ENCODE measurements around the gene HPSE. TPM values are rescaled to one million over a fixed set of nuclear protein-coding genes. Genes with fewer than 3 reads are reported as not detected.

HPSE gene
- 2.7 and 3.8 TPM in 2 replicates for total RNA-seq

GRCh38 chr4:83334425-83335241 lies at the start of gene HPSE:
HPSE (minus strand) TSS chr4:83334848; CDS start chr4:83334782, 66 bp downstream.
- DNase-seq (ENCODE audit: low read depth): peak; percentile 72

- DNase-seq (ENCODE audit: low read depth): no peak
Observed at GRCh38 chr4:83382850-83383249, 48.2 kb upstream of the HPSE start.

- no peak for DNase-seq (ENCODE audit: low read depth)
Observed at GRCh38 chr4:83381173-83381572, 46.5 kb upstream of the HPSE start.

DNA sequence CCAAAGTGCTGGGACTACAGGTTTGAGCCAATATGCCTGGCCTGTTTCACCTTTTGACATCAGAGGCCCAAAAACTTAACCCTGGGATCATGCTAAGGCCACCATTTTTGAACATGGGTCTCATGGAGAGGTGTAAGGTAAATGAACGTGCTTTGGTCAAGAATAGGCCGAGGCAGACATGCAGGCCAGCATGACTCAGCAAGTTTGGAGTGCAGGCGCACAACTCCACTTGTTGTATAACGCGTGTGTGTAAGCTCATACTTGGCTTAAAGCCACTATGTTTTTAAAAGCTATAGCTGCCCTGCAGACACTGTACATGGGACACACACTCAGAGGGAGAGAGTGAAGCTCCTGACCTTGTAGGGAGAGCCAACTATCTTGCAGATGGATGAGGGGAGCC lies 43.8 kb upstream of the HPSE start:
- no peak for DNase-seq (ENCODE audit: low read depth)

GRCh38 chr4:83372931-83373330 lies 38.3 kb upstream of the HPSE start:
- no peak for DNase-seq (ENCODE audit: low read depth)

DNA sequence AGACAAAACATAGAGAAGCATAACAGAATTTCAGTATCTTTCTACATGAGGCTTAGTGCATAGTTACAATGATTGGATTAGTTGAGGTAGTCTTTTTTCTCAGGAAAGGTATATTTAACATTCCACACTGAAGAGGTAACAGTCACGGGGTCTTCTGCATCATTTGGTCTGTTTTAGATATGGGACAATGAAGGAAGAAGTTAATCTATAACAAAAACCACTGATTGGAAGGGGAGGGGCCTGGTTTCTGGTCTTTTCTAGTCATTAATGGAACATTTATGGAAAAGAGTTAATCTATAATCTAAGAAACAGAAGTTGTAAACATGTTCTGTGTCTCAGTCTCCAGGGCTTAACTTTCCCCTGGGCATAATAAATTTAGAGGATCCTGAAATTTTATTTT lies 37.3 kb upstream of the HPSE start:
- DNase-seq (ENCODE audit: low read depth): peak; percentile 90

DNA sequence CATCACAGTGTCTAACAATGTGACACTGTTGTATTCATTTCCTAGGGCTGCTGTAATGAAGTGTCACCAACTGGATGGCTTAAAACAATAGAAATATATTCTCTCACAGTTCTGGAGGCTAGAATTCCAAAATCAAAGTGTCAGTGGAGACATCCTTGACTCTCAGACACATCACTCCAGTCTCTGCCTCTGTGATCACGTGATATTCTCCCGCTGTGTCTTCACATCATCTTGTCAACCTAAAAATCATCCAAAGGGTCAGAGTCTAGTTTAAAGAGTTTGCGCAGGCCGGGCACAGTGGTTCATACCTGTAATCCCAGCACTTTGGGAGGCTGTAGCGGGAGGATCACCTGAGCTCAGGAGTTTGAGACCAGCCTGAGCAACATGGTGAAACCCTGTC lies 36.6 kb upstream of the HPSE start:
- DNase-seq (ENCODE audit: low read depth): no peak

GRCh38 chr4:83370640-83370906 lies 35.9 kb upstream of the HPSE start:
- peak; percentile 68 for DNase-seq (ENCODE audit: low read depth)

GRCh38 chr4:83369831-83370639 lies 35.4 kb upstream of the HPSE start:
- peak; percentile 41 for DNase-seq (ENCODE audit: low read depth)

DNA sequence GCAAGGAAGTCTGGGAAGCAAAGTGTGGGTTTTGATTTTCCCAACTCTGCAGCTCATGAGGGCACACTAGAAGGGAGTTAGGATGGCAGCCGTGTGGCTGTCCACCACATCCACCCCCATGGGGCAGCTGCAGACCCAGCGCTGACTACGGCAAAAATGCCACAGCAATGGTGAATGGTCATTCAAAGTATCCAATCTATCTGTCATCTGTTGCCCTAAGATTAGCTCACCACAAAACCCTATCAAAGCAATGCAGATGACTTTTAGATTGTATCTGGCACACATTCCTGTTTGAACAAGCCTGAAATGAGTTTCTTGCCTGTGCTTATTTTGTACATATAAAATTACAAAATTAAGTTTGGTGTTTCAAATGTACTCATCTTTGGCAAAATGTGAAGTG lies 29.7 kb upstream of the HPSE start:
- DNase-seq (ENCODE audit: low read depth): no peak

GRCh38 chr4:83362492-83363329 lies 28.1 kb upstream of the HPSE start:
- peak; percentile 53 for DNase-seq (ENCODE audit: low read depth)

- DNase-seq (ENCODE audit: low read depth): no peak
Observed at GRCh38 chr4:83361416-83362103, 26.9 kb upstream of the HPSE start.

DNA sequence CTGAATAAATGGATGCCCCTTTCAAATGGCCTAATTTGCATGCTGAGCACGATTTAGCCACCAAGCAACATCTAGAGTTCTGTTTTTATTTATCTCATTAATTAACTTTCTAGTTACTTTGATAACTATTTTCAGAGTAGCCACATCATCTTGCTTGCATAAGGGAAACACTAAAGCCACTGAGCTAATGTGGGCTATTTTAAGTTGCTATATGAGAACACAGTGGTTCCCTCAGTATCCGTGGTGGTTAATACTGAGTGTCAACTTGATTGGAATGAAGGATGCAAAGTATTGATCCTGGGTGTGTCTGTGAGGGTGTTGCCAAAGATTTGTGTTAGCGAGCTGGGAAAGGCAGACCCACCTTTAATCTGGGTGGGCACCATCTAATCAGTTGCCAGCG lies 25.4 kb upstream of the HPSE start:
- no peak for DNase-seq (ENCODE audit: low read depth)

DNA sequence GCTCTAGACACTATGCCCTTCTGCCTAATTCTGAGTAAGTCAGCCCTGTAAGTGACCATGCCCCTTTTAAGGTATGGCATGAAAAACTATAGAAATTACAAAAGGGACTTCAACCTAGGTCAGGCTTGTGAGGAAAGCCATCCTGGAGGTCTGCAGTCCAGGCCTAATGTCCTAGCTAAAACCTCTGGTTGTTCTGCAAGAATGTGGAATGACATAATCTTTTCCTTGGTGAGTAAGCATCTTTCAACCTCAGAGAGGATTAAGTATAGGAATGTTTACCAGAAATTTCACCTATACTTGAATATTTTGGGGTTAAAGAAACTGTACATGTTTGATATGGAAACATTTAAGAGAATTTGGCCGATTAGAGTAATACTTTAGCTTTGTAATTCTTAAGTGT lies 23.8 kb upstream of the HPSE start:
- peak; percentile 88 for DNase-seq (ENCODE audit: low read depth)

GRCh38 chr4:83356899-83357661 lies 22.4 kb upstream of the HPSE start:
- DNase-seq (ENCODE audit: low read depth): peak; percentile 94

DNA sequence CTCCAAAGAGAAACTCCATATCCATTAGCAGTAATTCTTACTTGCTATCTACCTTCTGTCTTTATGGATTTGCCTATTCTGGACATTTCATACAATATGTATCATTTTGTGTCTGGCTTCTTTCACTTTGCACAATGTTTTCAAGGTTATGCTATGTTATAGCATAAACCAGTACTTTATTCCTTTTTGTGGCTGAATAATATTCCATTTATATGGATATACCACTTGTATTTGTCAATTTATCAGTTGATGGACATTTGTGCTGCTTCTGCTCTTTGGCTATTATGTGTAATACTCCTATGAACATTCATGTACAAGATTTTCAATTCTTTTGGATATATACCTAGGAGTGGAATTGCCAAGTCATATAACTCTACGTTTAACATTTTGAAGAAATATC lies 18.9 kb upstream of the HPSE start:
- DNase-seq (ENCODE audit: low read depth): no peak

GRCh38 chr4:83348074-83348473 lies 13.4 kb upstream of the HPSE start:
- no peak for DNase-seq (ENCODE audit: low read depth)

DNA sequence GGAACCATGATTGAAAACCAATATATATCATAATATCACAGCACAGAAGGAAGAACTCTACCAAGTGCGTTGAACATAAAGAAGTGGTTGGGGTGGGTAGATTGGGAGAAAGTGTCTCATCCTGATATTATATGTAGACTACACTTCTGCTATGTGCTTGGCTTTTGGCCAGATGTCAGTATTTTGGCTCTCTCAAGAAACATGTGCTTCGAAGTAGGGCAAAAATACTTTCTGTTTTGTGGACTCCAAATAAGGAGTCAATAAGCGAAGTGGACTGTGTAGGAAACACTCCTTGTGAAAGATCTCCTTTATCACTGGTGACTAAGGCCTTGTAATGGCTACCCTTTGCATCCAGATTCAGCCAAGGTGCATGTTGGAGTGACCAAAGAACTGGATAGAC lies 7.8 kb upstream of the HPSE start:
- no peak for DNase-seq (ENCODE audit: low read depth)

DNA sequence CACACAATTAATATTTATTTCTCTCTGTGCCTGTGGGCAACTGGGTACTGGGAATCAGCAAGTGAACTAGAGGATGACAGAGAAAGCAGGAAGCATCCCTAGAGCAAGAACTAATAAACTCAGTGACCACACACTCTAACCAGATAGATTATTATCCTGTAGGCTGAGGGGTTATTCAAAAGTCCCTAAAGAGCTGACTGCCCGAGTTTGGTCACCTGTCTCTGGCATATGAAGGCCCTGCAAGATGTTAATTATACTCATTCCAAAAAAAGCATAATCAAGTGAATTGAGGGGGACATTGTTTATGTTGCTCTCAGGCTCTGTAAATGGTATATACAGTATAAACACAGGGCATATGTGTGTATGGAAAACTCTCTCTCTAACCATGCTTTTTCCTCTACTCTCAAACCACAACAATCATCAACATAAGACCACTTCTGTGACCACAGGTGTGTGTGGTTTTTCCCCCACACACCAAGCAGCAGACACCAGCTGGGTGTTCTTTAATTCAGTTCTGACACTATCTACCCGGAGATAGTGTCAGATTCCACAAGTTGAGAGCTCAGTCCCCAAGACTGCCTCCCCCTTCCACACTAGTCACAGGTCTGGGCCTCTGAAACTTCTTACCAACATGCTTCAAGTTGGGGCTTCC lies 6.2 kb upstream of the HPSE start:
- no peak for DNase-seq (ENCODE audit: low read depth)

GRCh38 chr4:83339573-83339972 lies 4.9 kb upstream of the HPSE start:
- no peak for DNase-seq (ENCODE audit: low read depth)

DNA sequence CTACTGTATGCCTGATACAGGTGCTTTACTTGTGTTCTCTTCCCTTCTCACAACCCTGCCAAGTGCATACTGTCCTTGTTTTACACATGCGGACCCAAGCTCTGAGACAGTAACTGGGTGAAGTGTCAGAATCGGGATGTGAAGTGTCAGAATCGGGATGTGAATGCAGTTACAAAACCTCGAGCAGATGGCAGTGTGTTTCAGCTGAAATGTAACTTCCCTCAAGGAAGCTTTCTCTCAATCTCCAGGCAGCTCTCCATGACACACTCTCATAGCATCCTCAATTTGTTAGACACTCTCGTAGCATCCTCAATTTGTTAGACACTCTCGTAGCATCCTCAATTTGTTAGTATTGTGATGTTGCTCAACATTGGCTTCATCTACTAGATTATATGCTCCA lies 1.1 kb upstream of the HPSE start:
- DNase-seq (ENCODE audit: low read depth): no peak

Data from renal cortical epithelial cell (primary cell).